ENCODE data around the gene RBM43.
"Not testable (repeated sequence)": the region's sequence is repeated elsewhere in the genome, so short reads cannot be mapped to it uniquely, and the experiment has no call there.

RBM43 gene

DNA sequence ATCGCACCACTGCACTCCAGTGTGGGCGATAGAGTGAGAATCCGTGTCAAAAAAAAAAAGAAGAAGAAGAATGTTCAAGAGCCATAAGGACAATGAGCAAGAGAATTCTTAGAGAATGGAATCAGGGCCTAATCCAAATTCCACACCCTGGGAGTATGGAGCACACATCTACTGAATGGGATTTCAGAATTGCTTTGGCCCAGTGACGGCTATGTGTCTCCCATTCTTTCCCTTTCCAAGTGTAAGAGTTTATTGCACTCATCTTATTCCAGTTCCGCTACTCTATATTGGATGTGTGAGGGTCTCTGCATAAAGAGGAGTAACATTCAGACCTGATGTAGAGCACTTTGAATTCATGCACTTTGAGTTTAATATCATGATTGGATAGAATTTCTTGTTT lies 5.9 kb upstream of the RBM43 start:
- no peak for FAIRE-seq

DNA sequence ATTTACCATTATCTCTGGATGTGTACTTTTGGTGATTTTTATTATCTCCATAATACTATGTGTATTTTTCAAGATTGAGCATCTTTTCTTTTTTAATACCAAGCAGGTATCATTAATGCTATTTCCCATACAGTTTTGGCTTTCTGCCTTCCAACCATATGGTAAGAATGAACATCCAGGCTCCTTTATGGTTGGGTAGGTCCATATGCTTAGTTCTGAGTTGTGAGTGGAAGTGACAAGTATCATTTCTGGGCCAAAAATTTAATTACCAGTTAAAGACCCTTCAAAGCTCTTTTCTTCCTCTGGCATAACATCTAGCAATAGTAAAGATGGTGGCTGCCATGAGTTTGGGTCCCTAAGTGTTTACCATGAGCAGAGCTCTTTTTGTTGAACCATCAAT lies 4.3 kb upstream of the RBM43 start:
- no peak for FAIRE-seq

- no peak for FAIRE-seq
Observed at GRCh38 chr2:151264157-151264825, 2.6 kb upstream of the RBM43 start.

- FAIRE-seq = no peak
Observed at GRCh38 chr2:151262629-151263028, 966 bp upstream of the RBM43 start.

GRCh38 chr2:151261977-151262291 lies 271 bp upstream of the RBM43 start:
- FAIRE-seq = no peak

- FAIRE-seq = no peak
Observed at GRCh38 chr2:151260573-151261230, 961 bp downstream of the RBM43 start.

DNA sequence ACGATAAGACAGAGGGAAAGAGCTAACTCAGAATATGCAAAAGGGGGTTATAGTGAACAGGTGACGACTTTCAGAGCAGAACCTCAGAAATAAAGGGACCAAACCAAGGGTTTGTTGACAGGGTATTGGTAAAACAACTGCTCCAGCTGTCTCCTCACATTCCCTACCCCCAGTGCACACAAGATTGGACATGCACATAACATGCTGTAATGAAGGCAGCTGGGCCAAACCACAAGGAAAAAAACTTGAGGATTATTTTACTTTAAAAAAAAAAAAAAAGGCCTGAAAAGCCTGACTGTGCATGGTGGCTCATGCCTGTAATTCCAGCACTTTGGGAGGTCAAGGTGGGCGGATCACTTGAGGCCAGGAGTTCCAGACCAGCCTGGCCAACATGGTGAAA lies 3.5 kb downstream of the RBM43 start:
- no peak for FAIRE-seq

DNA sequence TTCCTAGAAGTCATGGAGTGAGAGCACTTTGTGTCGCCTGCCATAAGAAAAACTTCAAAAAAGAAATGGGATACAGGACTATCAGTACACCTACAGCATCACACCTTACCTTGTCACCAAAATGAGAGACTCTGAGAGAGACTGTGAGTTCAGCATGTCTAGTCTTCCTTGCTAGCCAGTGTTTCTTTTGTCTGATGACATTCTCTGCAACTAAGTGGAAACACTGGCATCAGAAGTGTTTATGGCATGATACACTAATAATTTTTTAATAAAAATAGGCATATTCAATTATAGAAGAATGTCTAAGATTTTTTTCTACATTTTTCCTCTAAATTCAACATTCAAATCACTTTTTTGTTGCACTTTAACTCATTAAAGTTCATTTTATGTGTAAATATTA lies 9.0 kb downstream of the RBM43 start:
- FAIRE-seq = no peak

- no peak for FAIRE-seq
Observed at GRCh38 chr2:151251012-151251411, 10.7 kb downstream of the RBM43 start.

- peak; percentile 68 for FAIRE-seq
Observed at GRCh38 chr2:151247432-151247831, 14.2 kb downstream of the RBM43 start.

GRCh38 chr2:151246152-151246551 lies 15.5 kb downstream of the RBM43 start:
- FAIRE-seq = no peak

GRCh38 chr2:151243468-151243867 lies 18.2 kb downstream of the RBM43 start:
- no peak for FAIRE-seq

DNA sequence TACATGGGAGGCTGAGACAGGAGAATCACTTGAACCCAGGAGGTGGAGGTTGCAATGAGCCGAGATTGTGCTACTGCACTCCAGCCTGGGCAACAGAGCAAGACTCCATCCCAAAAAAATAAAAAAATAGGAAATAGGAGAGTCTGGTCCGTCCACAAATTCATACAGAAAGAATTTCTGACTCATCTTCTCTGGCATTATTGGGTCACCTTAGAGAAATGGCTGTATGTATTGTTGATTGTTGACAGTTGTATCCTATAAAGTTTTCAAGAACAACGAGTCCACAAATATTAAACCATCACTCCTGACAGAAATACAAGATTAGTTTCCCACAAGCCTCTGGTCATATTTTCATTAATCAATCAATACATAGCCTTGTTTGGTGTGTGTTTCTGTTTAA lies 20.4 kb downstream of the RBM43 start:
- FAIRE-seq = no peak

- no peak for FAIRE-seq
Observed at GRCh38 chr2:151240433-151240832, 21.2 kb downstream of the RBM43 start.

DNA sequence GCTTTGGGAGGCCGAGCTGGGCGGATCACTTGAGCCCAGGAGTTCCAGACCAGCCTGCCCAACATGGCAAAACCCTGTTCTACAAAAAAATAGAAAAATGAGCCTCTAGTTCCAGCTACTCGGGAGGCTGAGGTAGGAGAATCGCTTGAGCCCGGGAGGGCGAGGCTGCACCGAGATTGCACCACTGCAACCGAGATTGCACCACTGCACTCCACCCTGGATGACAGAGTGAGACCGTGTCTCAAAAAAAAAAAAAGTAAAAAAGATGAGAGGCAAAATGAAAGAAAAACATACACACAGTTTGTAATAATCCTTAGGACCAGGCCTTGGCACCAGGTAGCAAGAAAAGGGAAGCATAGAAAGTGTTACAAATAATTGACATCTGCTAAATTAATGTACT lies 22.0 kb downstream of the RBM43 start:
- no peak for FAIRE-seq

DNA sequence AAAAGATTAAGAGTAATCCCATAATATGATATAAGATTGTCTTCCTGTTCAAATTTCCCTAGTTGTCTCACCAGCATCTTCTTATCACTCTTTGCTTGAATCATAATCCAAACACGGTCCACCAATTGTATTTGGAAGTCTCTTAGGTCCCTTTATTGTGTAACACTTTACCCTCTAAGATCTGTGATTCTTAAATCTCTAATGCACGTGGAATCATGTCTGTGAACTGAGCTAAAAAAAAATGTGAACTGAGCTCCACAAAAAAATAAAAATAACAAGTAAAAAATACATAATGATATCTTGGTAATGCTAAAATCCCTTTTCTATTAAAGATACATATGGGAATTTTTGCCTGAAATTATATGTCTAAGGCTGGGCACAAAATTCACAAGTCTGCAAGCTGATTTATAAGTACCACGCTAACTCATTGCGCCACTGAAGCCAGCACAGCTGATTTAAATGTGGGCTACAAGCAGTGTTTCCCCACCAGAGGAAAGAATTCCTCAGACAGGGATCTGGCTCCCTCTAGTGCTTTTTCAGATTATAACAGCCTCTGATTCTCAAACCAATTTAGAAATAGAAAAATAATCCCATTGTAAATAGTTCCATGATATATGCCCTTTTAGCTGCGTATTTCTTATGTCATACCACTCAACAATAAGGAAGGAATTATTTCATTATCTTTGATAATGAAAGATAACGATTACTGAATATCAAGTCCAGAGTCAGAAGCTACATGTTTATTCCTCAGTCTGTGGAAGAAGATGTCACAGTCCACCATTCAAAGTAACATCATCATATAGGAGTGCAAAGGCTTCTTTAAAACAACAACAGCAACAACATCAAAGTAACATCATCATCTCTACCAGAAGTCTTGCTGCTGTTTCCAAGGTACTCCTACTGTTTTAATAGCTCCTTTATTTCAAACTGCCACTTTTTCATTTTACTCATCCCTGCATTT lies 22.9 kb downstream of the RBM43 start:
- no peak for FAIRE-seq

DNA sequence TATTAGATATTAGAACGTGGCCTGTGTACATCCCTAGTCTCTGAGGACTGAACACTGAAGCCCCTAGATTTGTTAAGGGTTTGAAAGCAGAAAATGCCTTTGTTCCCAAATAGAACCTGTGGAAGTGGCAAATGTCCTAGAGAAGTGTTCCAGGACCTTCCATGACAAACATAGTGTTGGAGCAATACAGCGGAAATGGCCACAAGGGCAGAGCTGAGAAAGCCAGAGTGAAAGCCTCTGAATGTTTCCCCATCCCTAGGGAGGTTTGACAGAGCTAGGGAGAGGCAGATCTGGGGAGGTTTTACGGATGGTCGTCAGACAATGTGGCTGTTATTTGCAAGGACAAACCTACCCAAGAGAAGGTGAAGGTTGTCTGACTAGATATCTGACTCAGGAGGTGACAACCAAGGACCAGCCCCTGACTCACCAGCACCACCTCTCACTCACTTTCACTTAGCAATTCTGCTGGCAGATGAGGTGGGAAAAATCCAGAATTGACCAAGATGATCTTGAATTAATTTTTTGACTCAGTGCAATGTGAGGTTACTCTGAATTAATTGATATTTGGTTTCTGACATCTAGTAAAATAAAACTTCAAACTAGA lies 24.1 kb downstream of the RBM43 start:
- FAIRE-seq = no peak

GRCh38 chr2:151233760-151234159 lies 27.9 kb downstream of the RBM43 start:
- not testable (repeated sequence) for FAIRE-seq

- not testable (repeated sequence) for FAIRE-seq
Observed at GRCh38 chr2:151233288-151233687, 28.4 kb downstream of the RBM43 start.

DNA sequence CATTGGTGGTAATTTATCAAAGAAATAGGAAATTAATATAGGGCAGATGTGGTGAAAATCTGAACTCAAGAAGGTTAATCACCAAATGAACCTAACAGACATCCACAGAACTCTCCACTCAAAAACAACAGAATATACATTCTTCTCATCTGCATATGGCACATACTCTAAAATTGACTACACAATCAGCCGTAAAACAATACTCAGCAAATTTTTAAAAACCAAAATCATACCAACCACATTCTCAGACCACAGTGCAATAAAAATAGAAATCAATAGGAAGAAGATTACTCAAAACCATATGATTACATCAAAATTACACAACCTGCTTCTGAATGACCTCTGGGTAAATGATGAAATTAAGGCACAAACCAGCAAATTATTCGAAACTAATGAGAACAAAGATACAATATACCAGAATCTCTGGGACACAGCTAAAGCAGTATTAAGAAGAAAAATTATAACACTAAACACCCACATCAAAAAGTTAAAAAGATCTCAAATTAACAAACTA lies 31.0 kb downstream of the RBM43 start:
- FAIRE-seq = no peak

DNA sequence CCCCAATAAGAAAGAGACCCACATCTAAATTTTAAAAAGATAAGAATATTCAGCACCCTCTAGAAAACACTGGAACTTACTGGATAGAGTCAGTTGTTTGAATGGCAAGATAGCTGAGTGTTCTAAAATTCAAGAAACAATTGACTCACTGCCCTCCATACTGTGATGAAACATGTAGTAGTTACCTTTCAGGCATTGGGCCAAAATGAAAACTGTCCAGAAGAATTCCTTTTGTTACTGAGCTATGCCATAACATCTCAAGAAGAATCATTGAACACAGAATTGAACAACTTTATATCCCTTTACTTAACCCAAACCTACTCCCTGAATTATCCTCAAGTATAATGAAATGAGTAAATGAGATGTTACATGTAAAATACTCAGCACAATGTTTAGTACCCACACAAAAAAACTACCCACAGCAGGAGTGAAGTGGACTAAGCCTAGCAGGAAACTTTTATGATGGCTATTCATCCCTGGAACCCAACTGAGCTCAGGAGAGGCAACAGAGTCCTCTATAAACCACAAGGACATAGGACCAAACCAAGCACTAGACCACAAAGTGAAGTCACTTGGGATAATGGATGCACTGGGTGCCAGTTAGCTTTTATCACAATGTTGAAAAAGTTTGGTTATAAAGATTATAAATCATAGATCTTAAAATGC lies 32.7 kb downstream of the RBM43 start:
- no peak for FAIRE-seq

DNA sequence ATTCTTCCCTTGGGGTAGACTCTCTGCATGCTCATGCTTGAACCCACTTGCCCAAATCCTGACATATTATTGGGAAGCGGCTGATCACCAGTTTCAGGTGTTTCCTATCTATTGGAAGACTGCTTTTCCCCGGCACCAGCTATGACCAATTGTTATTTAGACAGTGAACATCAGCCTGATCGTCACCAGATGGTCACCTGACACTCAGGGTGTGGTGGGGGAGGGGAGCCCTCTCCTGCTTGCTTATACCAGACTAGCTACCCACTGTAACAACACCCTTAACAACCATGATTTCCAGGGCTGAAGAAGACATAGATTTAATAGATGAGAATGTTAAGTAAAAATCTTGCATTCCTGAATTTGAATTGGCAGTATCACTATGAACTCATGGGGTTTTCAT lies 44.3 kb downstream of the RBM43 start:
- no peak for FAIRE-seq

- no peak for FAIRE-seq
Observed at GRCh38 chr2:151207100-151207499, 54.6 kb downstream of the RBM43 start.

Measured in colon (tissue), 2 donors.